ENCODE measurements around the gene ZNF346.

The ZNF346 gene

DNA sequence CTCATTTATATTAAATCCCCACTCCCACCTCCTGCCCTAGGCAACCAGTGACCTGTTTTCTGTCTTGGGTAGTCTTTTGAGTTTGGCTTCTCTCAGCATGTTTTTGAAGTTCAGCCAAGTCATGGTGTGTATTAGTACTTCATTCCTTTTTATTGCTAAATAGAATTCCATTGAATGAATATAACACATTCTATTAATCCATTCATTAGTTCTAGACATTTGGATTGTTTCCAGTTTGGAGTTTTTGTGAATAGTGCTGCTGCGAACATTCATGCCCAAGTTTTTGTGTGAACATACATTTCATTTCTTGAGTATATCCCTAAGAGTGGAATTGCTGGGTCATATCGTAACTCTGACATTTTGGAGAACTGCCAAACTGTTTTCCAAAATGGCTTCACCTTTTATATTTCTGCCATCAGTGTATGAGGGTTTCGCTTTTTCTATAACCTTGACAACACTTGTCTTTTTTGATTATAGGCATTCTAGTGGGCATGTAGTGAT lies 2.7 kb downstream of the ZNF346 start:
- Histone ChIP-seq H3K27ac (ENCODE audit: extremely low read depth, low read depth, low read length) (no peak overlapping the region), H3K9me3 (ENCODE audit: control insufficient read depth, insufficient read depth, low read depth, low read length) (no peaks in the 10 kb centered on the region), H3K36me3 (ENCODE audit: control insufficient read depth in 2 of 2, insufficient read depth in 1 of 2, low read length in 2 of 2) (peaks cover 28 to 41% of the 10 kb centered on the region in 2 experiments; a peak in 2 of 3 replicates), H3K4me3 (ENCODE audit: low read depth, low read length) (no peak overlapping the region), H3K4me1 (ENCODE audit: control insufficient read depth, insufficient read depth, low read length) (no peaks in the 10 kb centered on the region)
- CTCF ChIA-PET: interaction anchor here (0.9 to 1.3 kb wide), 3 partner anchors 46 to 365 kb away, joined by 3 read pairs; no protein-coding TSS in a partner anchor
- TF ChIP-seq, protein P1, sequence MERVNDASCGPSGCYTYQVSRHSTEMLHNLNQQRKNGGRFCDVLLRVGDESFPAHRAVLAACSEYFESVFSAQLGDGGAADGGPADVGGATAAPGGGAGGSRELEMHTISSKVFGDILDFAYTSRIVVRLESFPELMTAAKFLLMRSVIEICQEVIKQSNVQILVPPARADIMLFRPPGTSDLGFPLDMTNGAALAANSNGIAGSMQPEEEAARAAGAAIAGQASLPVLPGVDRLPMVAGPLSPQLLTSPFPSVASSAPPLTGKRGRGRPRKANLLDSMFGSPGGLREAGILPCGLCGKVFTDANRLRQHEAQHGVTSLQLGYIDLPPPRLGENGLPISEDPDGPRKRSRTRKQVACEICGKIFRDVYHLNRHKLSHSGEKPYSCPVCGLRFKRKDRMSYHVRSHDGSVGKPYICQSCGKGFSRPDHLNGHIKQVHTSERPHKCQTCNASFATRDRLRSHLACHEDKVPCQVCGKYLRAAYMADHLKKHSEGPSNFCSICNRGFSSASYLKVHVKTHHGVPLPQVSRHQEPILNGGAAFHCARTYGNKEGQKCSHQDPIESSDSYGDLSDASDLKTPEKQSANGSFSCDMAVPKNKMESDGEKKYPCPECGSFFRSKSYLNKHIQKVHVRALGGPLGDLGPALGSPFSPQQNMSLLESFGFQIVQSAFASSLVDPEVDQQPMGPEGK (tag by site-specific recombination; IDR thresholded peaks at IDR 0.05): no peak
- TF ChIP-seq ZNF174 (tag by site-specific recombination; IDR thresholded peaks at IDR 0.05) (no peak), ZNF16 (tag by site-specific recombination; IDR thresholded peaks at IDR 0.05; ENCODE audit: low read depth) (no peak), RBAK (tag by site-specific recombination; IDR thresholded peaks at IDR 0.05) (no peak), ZNF140 (tag by site-specific recombination; IDR thresholded peaks at IDR 0.05) (peak; percentile 62; the same call in 1 of the 2 replicates), ZNF664 (tag by site-specific recombination; IDR thresholded peaks at IDR 0.05) (no peak), ZNF404 (tag by site-specific recombination; IDR thresholded peaks at IDR 0.05) (no peak), ZNF433 (tag by site-specific recombination; IDR thresholded peaks at IDR 0.05; ENCODE audit: low read depth) (no peak)
- TF ChIP-seq, protein P2, sequence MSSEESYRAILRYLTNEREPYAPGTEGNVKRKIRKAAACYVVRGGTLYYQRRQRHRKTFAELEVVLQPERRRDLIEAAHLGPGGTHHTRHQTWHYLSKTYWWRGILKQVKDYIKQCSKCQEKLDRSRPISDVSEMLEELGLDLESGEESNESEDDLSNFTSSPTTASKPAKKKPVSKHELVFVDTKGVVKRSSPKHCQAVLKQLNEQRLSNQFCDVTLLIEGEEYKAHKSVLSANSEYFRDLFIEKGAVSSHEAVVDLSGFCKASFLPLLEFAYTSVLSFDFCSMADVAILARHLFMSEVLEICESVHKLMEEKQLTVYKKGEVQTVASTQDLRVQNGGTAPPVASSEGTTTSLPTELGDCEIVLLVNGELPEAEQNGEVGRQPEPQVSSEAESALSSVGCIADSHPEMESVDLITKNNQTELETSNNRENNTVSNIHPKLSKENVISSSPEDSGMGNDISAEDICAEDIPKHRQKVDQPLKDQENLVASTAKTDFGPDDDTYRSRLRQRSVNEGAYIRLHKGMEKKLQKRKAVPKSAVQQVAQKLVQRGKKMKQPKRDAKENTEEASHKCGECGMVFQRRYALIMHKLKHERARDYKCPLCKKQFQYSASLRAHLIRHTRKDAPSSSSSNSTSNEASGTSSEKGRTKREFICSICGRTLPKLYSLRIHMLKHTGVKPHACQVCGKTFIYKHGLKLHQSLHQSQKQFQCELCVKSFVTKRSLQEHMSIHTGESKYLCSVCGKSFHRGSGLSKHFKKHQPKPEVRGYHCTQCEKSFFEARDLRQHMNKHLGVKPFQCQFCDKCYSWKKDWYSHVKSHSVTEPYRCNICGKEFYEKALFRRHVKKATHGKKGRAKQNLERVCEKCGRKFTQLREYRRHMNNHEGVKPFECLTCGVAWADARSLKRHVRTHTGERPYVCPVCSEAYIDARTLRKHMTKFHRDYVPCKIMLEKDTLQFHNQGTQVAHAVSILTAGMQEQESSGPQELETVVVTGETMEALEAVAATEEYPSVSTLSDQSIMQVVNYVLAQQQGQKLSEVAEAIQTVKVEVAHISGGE (tag by site-specific recombination; conservative IDR thresholded peaks at IDR 0.05; ENCODE audit: low read depth): no peak
- TF ChIP-seq, protein P3, sequence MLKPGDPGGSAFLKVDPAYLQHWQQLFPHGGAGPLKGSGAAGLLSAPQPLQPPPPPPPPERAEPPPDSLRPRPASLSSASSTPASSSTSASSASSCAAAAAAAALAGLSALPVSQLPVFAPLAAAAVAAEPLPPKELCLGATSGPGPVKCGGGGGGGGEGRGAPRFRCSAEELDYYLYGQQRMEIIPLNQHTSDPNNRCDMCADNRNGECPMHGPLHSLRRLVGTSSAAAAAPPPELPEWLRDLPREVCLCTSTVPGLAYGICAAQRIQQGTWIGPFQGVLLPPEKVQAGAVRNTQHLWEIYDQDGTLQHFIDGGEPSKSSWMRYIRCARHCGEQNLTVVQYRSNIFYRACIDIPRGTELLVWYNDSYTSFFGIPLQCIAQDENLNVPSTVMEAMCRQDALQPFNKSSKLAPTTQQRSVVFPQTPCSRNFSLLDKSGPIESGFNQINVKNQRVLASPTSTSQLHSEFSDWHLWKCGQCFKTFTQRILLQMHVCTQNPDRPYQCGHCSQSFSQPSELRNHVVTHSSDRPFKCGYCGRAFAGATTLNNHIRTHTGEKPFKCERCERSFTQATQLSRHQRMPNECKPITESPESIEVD (tag by site-specific recombination; IDR thresholded peaks at IDR 0.05): peak; percentile 21; the same call in 1 of the 2 replicates
- TF ChIP-seq, protein P4, sequence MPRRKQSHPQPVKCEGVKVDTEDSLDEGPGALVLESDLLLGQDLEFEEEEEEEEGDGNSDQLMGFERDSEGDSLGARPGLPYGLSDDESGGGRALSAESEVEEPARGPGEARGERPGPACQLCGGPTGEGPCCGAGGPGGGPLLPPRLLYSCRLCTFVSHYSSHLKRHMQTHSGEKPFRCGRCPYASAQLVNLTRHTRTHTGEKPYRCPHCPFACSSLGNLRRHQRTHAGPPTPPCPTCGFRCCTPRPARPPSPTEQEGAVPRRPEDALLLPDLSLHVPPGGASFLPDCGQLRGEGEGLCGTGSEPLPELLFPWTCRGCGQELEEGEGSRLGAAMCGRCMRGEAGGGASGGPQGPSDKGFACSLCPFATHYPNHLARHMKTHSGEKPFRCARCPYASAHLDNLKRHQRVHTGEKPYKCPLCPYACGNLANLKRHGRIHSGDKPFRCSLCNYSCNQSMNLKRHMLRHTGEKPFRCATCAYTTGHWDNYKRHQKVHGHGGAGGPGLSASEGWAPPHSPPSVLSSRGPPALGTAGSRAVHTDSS (tag by site-specific recombination; IDR thresholded peaks at IDR 0.05): no peak
- TF ChIP-seq, protein P5, sequence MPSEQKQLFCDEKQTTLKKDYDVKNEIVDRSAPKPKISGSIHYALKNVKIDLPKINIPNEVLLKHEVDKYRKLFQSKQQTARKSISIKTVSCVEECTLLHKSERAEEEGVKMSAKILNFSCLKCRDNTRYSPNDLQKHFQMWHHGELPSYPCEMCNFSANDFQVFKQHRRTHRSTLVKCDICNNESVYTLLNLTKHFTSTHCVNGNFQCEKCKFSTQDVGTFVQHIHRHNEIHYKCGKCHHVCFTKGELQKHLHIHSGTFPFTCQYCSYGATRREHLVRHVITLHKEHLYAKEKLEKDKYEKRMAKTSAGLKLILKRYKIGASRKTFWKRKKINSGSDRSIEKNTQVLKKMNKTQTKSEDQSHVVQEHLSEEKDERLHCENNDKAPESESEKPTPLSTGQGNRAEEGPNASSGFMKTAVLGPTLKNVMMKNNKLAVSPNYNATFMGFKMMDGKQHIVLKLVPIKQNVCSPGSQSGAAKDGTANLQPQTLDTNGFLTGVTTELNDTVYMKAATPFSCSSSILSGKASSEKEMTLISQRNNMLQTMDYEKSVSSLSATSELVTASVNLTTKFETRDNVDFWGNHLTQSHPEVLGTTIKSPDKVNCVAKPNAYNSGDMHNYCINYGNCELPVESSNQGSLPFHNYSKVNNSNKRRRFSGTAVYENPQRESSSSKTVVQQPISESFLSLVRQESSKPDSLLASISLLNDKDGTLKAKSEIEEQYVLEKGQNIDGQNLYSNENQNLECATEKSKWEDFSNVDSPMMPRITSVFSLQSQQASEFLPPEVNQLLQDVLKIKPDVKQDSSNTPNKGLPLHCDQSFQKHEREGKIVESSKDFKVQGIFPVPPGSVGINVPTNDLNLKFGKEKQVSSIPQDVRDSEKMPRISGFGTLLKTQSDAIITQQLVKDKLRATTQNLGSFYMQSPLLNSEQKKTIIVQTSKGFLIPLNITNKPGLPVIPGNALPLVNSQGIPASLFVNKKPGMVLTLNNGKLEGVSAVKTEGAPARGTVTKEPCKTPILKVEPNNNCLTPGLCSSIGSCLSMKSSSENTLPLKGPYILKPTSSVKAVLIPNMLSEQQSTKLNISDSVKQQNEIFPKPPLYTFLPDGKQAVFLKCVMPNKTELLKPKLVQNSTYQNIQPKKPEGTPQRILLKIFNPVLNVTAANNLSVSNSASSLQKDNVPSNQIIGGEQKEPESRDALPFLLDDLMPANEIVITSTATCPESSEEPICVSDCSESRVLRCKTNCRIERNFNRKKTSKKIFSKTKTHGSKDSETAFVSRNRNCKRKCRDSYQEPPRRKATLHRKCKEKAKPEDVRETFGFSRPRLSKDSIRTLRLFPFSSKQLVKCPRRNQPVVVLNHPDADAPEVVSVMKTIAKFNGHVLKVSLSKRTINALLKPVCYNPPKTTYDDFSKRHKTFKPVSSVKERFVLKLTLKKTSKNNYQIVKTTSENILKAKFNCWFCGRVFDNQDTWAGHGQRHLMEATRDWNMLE (tag by site-specific recombination; conservative IDR thresholded peaks at IDR 0.05; ENCODE audit: low read depth): no peak
- POLR2A ChIA-PET: no interaction called here

All from HEK293 (cell line).